Small intestine (tissue), 7 donors: ENCODE data around the gene ACSL3. TPM values are rescaled to one million over a fixed set of nuclear protein-coding genes. Genes with fewer than 3 reads are reported as not detected.
A peak's percentile ranks its signal among the peaks of the same experiment; 100 is the strongest.
"Not testable (repeated sequence)": the region's sequence is repeated elsewhere in the genome, so short reads cannot be mapped to it uniquely, and the experiment has no call there.

Experiments
- DNase-seq, 2 donors: peaks; one replicate each; pipeline versions ENCODE4 v3.0.0 to v3.0.0-alpha.2; 2013
- FAIRE-seq: peaks from 2 replicates; lab custom pipeline; 2012; peaks lifted over from hg19 to GRCh38; lab: Jason Lieb, UNC
- H3K27ac ChIP-seq, 3 donors: one replicate each; pipeline ENCODE4 v1.5.1; 2013; ENCODE audit warnings: low read length in 2 of 3, mild to moderate bottlenecking in 2 of 3, control low read depth in 1 of 3, inconsistent platforms in 1 of 3, low read depth in 1 of 3, moderate library complexity in 1 of 3
- H3K27me3 ChIP-seq, 3 donors: one replicate each; pipeline ENCODE4 v1.6.1; 2013; ENCODE audit warnings: low read length in 3 of 3, inconsistent platforms in 1 of 3; ENCODE audit not compliant: control insufficient read depth in 3 of 3, insufficient read depth in 3 of 3
- H3K36me3 ChIP-seq, 3 donors: one replicate each; pipeline ENCODE4 v1.6.1; 2013; ENCODE audit warnings: low read length in 3 of 3, inconsistent platforms in 1 of 3, low read depth in 1 of 3, mild to moderate bottlenecking in 1 of 3, moderate library complexity in 1 of 3; ENCODE audit not compliant: control insufficient read depth in 3 of 3, insufficient read depth in 2 of 3
- H3K4me1 ChIP-seq, 3 donors: one replicate each; pipeline ENCODE4 v1.6.1; 2013; ENCODE audit warnings: low read length in 2 of 3, inconsistent platforms in 1 of 3, low read depth in 1 of 3, mild to moderate bottlenecking in 1 of 3, moderate library complexity in 1 of 3; ENCODE audit not compliant: control insufficient read depth in 3 of 3, insufficient read depth in 2 of 3
- H3K4me3 ChIP-seq, 3 donors: one replicate each; pipeline ENCODE4 v1.5.1; 2013; ENCODE audit warnings: low read length in 3 of 3, control low read depth in 1 of 3, inconsistent platforms in 1 of 3, low read depth in 1 of 3, mild to moderate bottlenecking in 1 of 3, moderate library complexity in 1 of 3
- H3K9me3 ChIP-seq, 2 donors: one replicate each; pipeline ENCODE4 v1.6.1; 2013; ENCODE audit warnings: low read depth in 1 of 2, low read length in 1 of 2; ENCODE audit not compliant: control insufficient read depth in 2 of 2, insufficient read depth in 1 of 2
- WGBS, 3 donors: extraction: QIAGEN DNeasy Blood & Tissue Kit; methylation state at CpG; one replicate each; pipeline ENCODE4 v1.1.7; 2013; 5-methylcytosine and 5-hydroxymethylcytosine counted together
- polyA plus RNA-seq, 4 donors: library from polyadenylated mRNA; stranded (reverse) in 3 of 4; unstranded in 1 of 4; fragments of 200-250 nt in 3 of 4; fragments of 120-200 nt in 1 of 4; gene quantifications; one replicate each; pipeline versions ENCODE4 v1.2.1 to v1.2.3, GENCODE V29; 2013
- donor health status: healthy with polysubstance abuse.
- donor health status: control.
- donor health status: control.
- donor health status: Bipolar disorder and iron deficiency.
- donor health status: healthy.

Gene ACSL3
- polyA plus RNA-seq, 4 donors: 6.0 to 34.0 (median 21.2) TPM

GRCh38 chr2:222861411-222862105 lies 722 bp downstream of the ACSL3 start:
- Histone ChIP-seq H3K27ac (peak overlapping the region; percentile 45 to 99 (median 98)), H3K27me3 (no peaks in the 10 kb centered on the region), H3K9me3 (no peaks in the 10 kb centered on the region), H3K4me1 (peaks cover 4 to 20% (median 10%) of the 10 kb centered on the region in 3 donors), H3K4me3 (peak overlapping the region; percentile 79 to 100 (median 95)), H3K36me3 (no peaks in the 10 kb centered on the region)
- WGBS, 3 donors: 1% methylated on average over 28 to 42 of the region's 42 CpGs
- no peak for FAIRE-seq
- DNase-seq: peak in 1 of 2 donors; percentile 32

GRCh38 chr2:222862106-222862908 lies 1.5 kb downstream of the ACSL3 start:
- WGBS, 3 donors: 19 to 32% (median 27%) methylated on average over 7 of the region's 7 CpGs
- peak; percentile 37 to 44 for DNase-seq
- Histone ChIP-seq H3K4me3 (peak overlapping the region; percentile 79 to 100 (median 95)), H3K9me3 (no peaks in the 10 kb centered on the region), H3K4me1 (peaks cover 4 to 20% (median 10%) of the 10 kb centered on the region in 3 donors), H3K36me3 (no peaks in the 10 kb centered on the region), H3K27ac (peak overlapping the region in 2 of 3 donors; percentile 19 to 45), H3K27me3 (no peaks in the 10 kb centered on the region)
- FAIRE-seq: no peak

- Histone ChIP-seq H3K27me3 (no peaks in the 10 kb centered on the region), H3K4me1 (peaks cover 4 to 20% (median 10%) of the 10 kb centered on the region in 3 donors), H3K4me3 (no peak overlapping the region), H3K9me3 (no peaks in the 10 kb centered on the region), H3K27ac (no peak overlapping the region), H3K36me3 (no peaks in the 10 kb centered on the region)
- 74 to 83% (median 78%) methylated on average over 6 of the region's 6 CpGs for WGBS, 3 donors
- DNase-seq (no peak), FAIRE-seq (no peak)
Observed at GRCh38 chr2:222862909-222863544, 2.2 kb downstream of the ACSL3 start.

- H3K4me1 ChIP-seq: peaks cover 4 to 20% (median 10%) of the 10 kb centered on the region in 3 donors
- DNase-seq (no peak), FAIRE-seq (no peak)
- H3K27me3 ChIP-seq: no peaks in the 10 kb centered on the region
- 85 to 96% (median 90%) methylated on average over 3 of the region's 3 CpGs for WGBS, 3 donors
- no peak overlapping the region for H3K4me3 ChIP-seq
- no peaks in the 10 kb centered on the region for H3K9me3 ChIP-seq
- H3K36me3 ChIP-seq: no peaks in the 10 kb centered on the region
- H3K27ac ChIP-seq: no peak overlapping the region
Observed at GRCh38 chr2:222864296-222864695, 3.5 kb downstream of the ACSL3 start.

- Histone ChIP-seq H3K4me1 (peaks cover 4 to 15% (median 13%) of the 10 kb centered on the region in 3 donors), H3K4me3 (no peak overlapping the region), H3K9me3 (no peaks in the 10 kb centered on the region), H3K27me3 (no peaks in the 10 kb centered on the region), H3K36me3 (no peaks in the 10 kb centered on the region), H3K27ac (no peak overlapping the region)
- DNase-seq (no peak), FAIRE-seq (no peak)
- 65 to 75% (median 74%) methylated on average over 2 of the region's 2 CpGs for WGBS, 3 donors
Observed at GRCh38 chr2:222865301-222865700, 4.5 kb downstream of the ACSL3 start.

- no peak overlapping the region for H3K27ac ChIP-seq
- WGBS, 3 donors: 65 to 83% (median 80%) methylated on average over 11 to 12 of the region's 13 CpGs
- H3K36me3 ChIP-seq: no peaks in the 10 kb centered on the region
- H3K9me3 ChIP-seq: peaks cover 0 to 2% of the 10 kb centered on the region in 2 donors
- H3K27me3 ChIP-seq: no peaks in the 10 kb centered on the region
- H3K4me1 ChIP-seq: peaks cover 4 to 17% (median 14%) of the 10 kb centered on the region in 3 donors
- no peak overlapping the region for H3K4me3 ChIP-seq
- DNase-seq: peak; percentile 30 to 50
- no peak for FAIRE-seq
Observed at GRCh38 chr2:222866358-222866960, 5.6 kb downstream of the ACSL3 start.

GRCh38 chr2:222868560-222869251 lies 7.9 kb downstream of the ACSL3 start:
- not testable (repeated sequence) for H3K9me3 ChIP-seq, FAIRE-seq, H3K4me3 ChIP-seq, DNase-seq, H3K27me3 ChIP-seq, H3K36me3 ChIP-seq, H3K27ac ChIP-seq
- 95 to 96% (median 96%) methylated on average over 8 of the region's 8 CpGs for WGBS, 3 donors
- peaks cover 3 to 11% (median 4%) of the 10 kb centered on the region in 3 donors for H3K4me1 ChIP-seq
